ENCODE data around the gene GPX1.
A peak's percentile ranks its signal among the peaks of the same experiment; 100 is the strongest.
"Not testable (repeated sequence)": the region's sequence is repeated elsewhere in the genome, so short reads cannot be mapped to it uniquely, and the experiment has no call there.

GPX1 gene

DNA sequence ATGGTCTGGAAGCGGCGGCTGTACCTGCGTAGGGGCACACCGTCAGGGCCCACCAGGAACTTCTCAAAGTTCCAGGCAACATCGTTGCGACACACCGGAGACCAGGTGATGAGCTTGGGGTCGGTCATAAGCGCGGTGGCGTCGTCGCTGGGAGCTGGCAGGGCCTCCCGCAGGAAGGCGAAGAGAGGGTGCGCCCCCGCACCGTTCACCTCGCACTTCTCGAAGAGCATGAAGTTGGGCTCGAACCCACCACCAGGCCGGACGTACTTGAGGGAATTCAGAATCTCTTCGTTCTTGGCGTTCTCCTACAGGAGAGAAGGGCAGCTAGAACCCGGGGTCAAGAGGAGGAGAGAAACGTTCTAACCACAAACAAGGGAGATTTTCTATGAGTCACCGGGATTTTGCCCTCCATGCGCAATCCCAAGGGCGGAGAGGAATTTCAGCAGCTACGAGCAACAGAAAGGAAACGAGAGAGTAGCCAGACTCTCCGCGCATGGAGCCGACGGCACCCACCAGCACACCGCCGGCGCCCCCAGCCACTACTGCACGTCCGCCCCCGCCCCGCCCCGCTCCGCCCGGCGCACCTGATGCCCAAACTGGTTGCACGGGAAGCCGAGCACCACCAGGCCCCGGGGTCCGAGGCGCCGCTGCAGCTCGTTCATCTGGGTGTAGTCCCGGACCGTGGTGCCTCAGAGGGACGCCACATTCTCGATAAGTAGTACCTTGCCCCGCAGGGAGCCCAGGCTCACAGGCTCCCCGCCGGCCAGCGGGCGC is 523 bp downstream of the GPX1 start:
- DNase-seq (ENCODE audit: low read depth), result peak; percentile 90

- not testable (repeated sequence) for DNase-seq (ENCODE audit: low read depth)
Measured at GRCh38 chr3:49357095-49357442, 1.1 kb downstream of the GPX1 start.

GRCh38 chr3:49352890-49353421 is 5.2 kb downstream of the GPX1 start:
- DNase-seq (ENCODE audit: low read depth), result no peak

DNA sequence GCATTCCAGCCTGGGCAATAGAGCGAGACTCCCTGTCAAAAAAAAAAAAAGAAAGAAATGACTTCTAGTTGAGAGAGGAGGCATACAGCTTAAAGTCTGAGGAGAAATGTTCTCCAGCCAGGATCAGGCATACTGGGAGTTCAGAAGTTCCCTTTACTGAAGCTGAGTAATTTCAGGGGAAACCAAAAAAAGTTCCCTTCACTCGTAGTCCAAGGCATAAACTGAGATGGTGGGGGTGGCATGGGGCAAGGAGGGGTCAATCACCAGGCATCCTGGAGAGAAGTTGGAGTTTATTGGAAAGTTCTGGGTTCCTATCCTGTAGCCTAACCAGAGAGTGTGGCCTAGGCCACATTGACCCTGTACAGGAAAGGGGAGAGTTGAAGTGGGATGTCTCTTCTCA is 5.9 kb downstream of the GPX1 start:
- DNase-seq (ENCODE audit: low read depth), result no peak

DNA sequence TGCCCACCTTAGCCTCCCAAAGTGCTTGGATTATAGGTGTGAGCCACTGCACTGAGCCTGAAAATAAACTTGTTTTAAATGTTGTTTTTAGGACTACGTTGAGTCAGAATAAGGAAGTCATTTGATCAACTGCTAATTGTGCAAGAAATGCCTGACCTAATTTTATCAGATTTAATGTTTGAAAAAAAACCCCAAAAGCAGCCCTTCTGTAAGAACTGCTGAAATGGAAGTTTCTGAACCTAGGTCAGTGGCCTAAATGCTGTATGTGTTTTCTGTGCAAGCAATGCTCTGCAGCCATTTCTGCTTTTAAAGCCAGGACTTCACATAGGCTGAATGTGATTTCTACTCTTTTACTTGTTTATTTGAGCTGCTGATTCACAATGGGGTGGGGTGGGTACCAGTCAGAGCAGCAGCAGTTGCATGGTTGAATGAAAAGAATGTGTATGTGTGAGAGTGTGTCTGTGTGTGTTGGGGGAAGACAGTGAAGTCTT is 6.6 kb downstream of the GPX1 start:
- peak; percentile 71 for DNase-seq (ENCODE audit: low read depth)

GRCh38 chr3:49349348-49350114 is 8.6 kb downstream of the GPX1 start:
- no peak for DNase-seq (ENCODE audit: low read depth)

DNA sequence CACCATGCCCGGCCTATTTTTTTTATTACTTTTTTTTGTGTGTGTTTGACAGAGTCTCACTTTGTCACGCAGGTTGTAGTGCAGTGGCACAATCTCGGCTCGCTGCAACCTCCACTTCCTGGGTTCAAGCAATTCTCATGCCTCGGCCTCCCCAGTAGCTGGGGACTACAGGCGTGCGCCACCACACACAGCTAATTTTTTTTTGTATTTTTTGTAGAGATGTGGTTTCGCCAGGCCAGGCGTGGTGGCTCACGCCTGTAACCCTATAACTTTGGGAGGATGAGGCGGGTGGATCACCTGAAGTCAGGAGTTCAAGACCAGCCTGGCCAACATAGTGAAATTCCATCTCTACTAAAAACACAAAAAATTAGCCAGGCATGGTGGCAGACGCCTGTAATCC is 9.8 kb downstream of the GPX1 start:
- not testable (repeated sequence) for DNase-seq (ENCODE audit: low read depth)

- DNase-seq (ENCODE audit: low read depth), result peak; percentile 60
Measured at GRCh38 chr3:49346797-49347251, 11.3 kb downstream of the GPX1 start.

DNA sequence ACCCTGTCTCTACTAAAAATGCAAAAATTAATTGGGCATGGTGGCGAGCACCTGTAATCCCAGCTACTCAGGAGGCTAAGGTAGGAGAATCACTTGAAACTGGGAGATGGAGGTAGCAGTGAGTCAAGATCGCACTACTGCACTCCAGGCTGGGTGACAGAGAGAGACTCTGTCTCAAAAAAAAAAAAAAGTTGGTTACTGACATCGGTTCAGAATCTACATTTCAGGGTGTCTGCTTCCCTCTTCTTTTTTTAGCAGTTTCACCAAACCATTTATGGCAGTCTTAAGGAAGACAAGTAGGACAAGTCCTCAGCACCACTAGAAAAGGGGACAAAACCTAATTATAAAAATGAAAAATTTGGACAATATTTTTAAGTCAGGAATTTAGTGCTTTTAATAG is 15.0 kb downstream of the GPX1 start:
- DNase-seq (ENCODE audit: low read depth), result no peak

DNA sequence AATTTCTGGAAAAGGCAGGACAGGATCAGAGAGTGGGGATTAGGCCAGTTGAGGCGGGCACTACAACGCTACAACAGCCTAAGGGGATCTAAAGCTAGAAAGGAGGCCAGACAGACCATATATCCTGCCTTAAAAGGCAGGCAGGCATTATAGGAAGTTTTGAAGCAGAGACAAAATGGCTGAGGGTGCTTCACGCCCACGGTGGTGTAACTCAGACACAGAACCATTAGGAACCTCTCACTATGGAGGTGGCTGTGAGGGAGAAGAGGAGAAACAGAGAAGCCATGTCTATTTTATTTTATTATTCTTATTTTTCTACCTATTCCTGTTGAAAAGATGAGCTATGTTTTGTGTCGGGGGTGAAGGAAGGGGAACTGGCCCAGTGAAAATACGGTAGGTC is 16.2 kb downstream of the GPX1 start:
- no peak for DNase-seq (ENCODE audit: low read depth)

- peak; percentile 72 for DNase-seq (ENCODE audit: low read depth)
Measured at GRCh38 chr3:49339941-49340800, 18.0 kb downstream of the GPX1 start, which contains the start of gene USP4. Gene USP4, minus strand, starts transcription at chr3:49340053. Its CDS starts 29 bp downstream, at chr3:49340024.

GRCh38 chr3:49339581-49339940 is 18.6 kb downstream of the GPX1 start:
- DNase-seq (ENCODE audit: low read depth), result no peak

DNA sequence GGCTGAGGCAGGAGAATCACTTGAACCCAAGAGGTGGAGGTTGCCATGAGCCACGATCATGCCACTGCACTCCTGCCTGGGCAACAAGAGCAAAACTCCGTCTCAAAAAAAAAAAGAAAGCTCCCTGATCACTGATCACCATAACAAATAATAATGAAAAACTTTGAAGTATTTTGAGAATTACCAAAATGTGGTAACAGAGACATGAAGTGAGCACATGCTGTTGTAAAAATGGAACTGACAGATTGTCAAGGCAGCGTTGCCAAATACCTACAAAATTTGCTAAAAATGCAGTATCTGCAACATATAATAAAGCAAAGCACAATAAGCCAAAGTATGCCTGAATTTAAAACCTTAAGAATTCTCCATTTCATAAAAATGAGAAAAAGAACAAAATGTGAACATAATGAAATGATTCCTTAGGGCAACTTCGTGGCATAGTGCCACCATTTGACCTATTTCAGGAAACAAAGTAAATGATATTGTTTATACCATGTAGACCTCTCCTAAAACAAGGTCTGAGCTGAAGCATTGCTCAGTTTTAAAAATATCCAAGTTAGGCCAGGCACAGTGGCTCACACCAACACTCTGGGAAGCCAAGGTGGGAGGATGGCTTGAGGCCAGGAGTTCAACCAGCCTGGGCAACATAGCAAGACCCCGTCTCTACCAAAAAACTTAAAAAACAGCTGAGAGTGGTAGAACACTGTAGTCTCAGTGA is 24.1 kb downstream of the GPX1 start:
- DNase-seq (ENCODE audit: low read depth), result no peak

DNA sequence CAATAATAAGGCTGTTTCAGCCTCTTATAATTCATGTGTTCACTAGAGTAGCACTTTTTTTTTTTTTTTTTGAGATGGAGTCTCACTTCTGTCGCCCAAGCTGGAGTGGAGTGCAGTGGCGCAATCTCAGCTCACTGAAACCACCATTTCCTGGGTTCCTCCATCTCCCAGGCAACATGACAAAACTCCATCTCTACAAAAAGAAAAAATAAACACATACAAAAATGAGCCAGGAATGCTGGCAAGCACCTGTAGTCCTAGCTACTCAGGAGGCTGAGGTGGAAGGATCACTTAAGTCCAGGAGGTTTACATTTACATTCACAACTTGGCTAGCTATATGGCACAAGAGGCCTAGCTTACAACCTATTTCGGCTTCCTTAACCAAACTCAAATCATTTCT is 25.1 kb downstream of the GPX1 start:
- DNase-seq (ENCODE audit: low read depth), result no peak

GRCh38 chr3:49329186-49329585 is 29.0 kb downstream of the GPX1 start:
- DNase-seq (ENCODE audit: low read depth), result no peak

- not testable (repeated sequence) for DNase-seq (ENCODE audit: low read depth)
Measured at GRCh38 chr3:49328350-49328749, 29.8 kb downstream of the GPX1 start.

DNA sequence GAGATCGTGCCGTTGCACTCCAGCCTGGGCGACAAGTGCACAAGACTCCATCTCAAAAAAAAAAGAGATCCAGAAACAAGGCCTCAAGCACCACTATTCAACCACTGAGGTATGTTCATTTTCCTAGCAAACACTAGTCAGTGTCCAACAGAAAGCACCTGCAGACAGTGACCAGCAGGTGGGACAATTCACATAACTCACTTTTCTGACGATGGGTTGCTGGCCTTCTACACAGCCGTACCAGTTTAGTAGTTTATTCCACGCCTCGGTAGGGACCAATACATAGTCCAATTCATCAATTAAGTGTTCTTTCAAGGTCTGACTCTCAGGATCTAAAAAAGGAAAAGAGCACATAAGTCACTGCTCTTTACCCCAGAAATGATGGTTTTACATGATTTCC is 30.7 kb downstream of the GPX1 start:
- no peak for DNase-seq (ENCODE audit: low read depth)

GRCh38 chr3:49324768-49325167 is 33.4 kb downstream of the GPX1 start:
- DNase-seq (ENCODE audit: low read depth), result no peak

GRCh38 chr3:49316696-49317457 is 41.3 kb downstream of the GPX1 start:
- DNase-seq (ENCODE audit: low read depth), result no peak

- DNase-seq (ENCODE audit: low read depth), result peak; percentile 46
Measured at GRCh38 chr3:49313896-49314688, 44.1 kb downstream of the GPX1 start.

Data from stromal cell of bone marrow (primary cell).